Measurements from ENCODE around the gene GIMD1. TPM values are rescaled to one million over a fixed set of nuclear protein-coding genes. Genes with fewer than 3 reads are reported as not detected.
"Not testable (repeated sequence)": the region's sequence is repeated elsewhere in the genome, so short reads cannot be mapped to it uniquely, and the experiment has no call there.

GIMD1 gene
- not detected for total RNA-seq (2021; fragmentation: NEBNext Ultra II Directional; extraction: Animal tissue kit (Norgen Biotek cat#: 25700))
- long read RNA-seq = 0 reads

GRCh38 chr4:106368678-106369077 lies at the start of gene GIMD1:
Gene GIMD1 (minus strand): TSS chr4:106368778. CDS start chr4:106367435, 1,343 bp downstream.
- H3K27me3 Mint-ChIP-seq (ENCODE audit: insufficient read depth) = no peaks in the 10 kb centered on the region
- no peaks in the 10 kb centered on the region for H3K9me3 Mint-ChIP-seq
- TF ChIP-seq, protein P1, sequence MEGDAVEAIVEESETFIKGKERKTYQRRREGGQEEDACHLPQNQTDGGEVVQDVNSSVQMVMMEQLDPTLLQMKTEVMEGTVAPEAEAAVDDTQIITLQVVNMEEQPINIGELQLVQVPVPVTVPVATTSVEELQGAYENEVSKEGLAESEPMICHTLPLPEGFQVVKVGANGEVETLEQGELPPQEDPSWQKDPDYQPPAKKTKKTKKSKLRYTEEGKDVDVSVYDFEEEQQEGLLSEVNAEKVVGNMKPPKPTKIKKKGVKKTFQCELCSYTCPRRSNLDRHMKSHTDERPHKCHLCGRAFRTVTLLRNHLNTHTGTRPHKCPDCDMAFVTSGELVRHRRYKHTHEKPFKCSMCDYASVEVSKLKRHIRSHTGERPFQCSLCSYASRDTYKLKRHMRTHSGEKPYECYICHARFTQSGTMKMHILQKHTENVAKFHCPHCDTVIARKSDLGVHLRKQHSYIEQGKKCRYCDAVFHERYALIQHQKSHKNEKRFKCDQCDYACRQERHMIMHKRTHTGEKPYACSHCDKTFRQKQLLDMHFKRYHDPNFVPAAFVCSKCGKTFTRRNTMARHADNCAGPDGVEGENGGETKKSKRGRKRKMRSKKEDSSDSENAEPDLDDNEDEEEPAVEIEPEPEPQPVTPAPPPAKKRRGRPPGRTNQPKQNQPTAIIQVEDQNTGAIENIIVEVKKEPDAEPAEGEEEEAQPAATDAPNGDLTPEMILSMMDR (IDR thresholded peaks at IDR 0.05) = no peak
- no peak for DNase-seq
- H3K27ac Mint-ChIP-seq = peak within 1 kb of the TSS; percentile 38; the same call in 1 of the 2 replicates
- H3K4me1 Mint-ChIP-seq (ENCODE audit: low read depth) = peaks cover 61% of the 10 kb centered on the region
- H3K36me3 Mint-ChIP-seq (ENCODE audit: low read depth) = no peaks in the 10 kb centered on the region
- peak within 1 kb of the TSS; percentile 59 for H3K4me3 Mint-ChIP-seq

- H3K4me1 Mint-ChIP-seq (ENCODE audit: low read depth) = peaks cover 35% of the 10 kb centered on the region
- H3K4me3 Mint-ChIP-seq = no peak overlapping the region; the same call in 1 of the 2 replicates
- H3K9me3 Mint-ChIP-seq = no peaks in the 10 kb centered on the region
- peaks cover 3% of the 10 kb centered on the region; the same call in 1 of the 2 replicates for H3K27me3 Mint-ChIP-seq (ENCODE audit: insufficient read depth)
- no peak overlapping the region for H3K27ac Mint-ChIP-seq
- H3K36me3 Mint-ChIP-seq (ENCODE audit: low read depth) = no peaks in the 10 kb centered on the region
- TF ChIP-seq, protein P1 (IDR thresholded peaks at IDR 0.05) = no peak
- no peak for DNase-seq
Observed at GRCh38 chr4:106414366-106414765, 45.8 kb upstream of the GIMD1 start.

DNA sequence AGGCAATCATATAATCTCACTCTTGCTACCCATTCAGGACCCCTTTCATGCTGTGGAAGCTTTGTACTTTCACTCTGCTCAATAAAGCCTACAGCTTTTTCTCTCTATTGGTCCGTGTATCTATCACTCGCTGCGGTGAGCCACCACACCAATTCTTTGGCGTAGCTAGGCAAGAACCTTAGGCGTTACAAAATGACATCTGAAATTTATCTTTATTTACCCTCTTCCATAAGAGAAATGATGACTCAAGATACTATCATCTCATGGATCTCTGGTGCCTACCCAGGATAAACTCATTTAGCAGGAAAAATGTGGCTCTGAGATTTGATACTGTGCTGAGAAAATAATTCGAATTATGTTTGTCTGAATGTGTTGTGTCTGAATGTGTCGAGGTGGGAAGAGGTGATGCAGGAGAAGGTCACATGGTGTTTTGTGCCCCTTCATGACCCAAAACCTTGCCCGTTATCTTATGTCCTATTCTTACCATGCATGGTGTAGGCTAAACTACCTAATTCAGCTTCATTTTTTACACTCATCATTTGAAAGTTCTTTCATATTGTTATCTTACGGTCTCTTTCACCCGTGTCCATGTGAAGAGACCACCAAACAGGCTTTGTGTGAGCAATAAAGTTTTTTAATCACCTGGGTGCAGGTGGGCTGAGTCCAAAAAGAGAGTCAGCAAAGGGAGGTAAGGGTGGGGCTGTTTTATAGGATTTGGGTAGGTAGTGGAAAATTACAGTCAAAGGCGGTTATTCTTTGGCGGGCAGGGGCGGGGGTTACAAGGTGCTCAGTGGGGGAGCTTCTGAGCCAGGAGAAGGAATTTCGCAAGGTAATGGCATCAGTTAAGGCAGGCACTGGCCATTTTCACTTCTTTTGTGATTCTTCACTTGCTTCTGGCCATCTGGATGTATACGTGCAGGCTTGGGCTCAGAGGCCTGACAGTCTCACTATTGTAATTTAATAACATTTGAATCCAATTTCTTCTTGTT lies 41.6 kb upstream of the GIMD1 start:
- H3K4me3 Mint-ChIP-seq = no peak overlapping the region

GRCh38 chr4:106408004-106408403 lies 39.4 kb upstream of the GIMD1 start:
- not testable (repeated sequence) for H3K36me3 Mint-ChIP-seq (ENCODE audit: low read depth); H3K9me3 Mint-ChIP-seq; DNase-seq; H3K27me3 Mint-ChIP-seq (ENCODE audit: insufficient read depth); H3K4me3 Mint-ChIP-seq; H3K27ac Mint-ChIP-seq
- H3K4me1 Mint-ChIP-seq (ENCODE audit: low read depth) = peaks cover 14% of the 10 kb centered on the region

More for the DNA sequence above, 41.6 kb upstream of the GIMD1 start:
- H3K4me1 Mint-ChIP-seq (ENCODE audit: low read depth) = peaks cover 31% of the 10 kb centered on the region
- no peaks in the 10 kb centered on the region for H3K36me3 Mint-ChIP-seq (ENCODE audit: low read depth)
- peaks cover 6% of the 10 kb centered on the region; the same call in 1 of the 2 replicates for H3K9me3 Mint-ChIP-seq
- H3K27ac Mint-ChIP-seq = no peak overlapping the region; the same call in 1 of the 2 replicates
- TF ChIP-seq, protein P1 (IDR thresholded peaks at IDR 0.05) = no peak
- peak; percentile 2 for DNase-seq
- H3K27me3 Mint-ChIP-seq (ENCODE audit: insufficient read depth) = peaks cover 10% of the 10 kb centered on the region; the same call in 1 of the 2 replicates

GRCh38 chr4:106401157-106401556 lies 32.6 kb upstream of the GIMD1 start:
- H3K4me3 Mint-ChIP-seq = peak overlapping the region; percentile 31; the same call in 1 of the 2 replicates
- TF ChIP-seq, protein P1 (IDR thresholded peaks at IDR 0.05) = no peak
- H3K4me1 Mint-ChIP-seq (ENCODE audit: low read depth) = no peaks in the 10 kb centered on the region; the same call in 1 of the 2 replicates
- no peak for DNase-seq
- H3K9me3 Mint-ChIP-seq = peaks cover 17% of the 10 kb centered on the region
- H3K27me3 Mint-ChIP-seq (ENCODE audit: insufficient read depth) = no peaks in the 10 kb centered on the region; the same call in 1 of the 2 replicates
- peaks cover 12% of the 10 kb centered on the region for H3K36me3 Mint-ChIP-seq (ENCODE audit: low read depth)
- H3K27ac Mint-ChIP-seq = no peak overlapping the region

DNA sequence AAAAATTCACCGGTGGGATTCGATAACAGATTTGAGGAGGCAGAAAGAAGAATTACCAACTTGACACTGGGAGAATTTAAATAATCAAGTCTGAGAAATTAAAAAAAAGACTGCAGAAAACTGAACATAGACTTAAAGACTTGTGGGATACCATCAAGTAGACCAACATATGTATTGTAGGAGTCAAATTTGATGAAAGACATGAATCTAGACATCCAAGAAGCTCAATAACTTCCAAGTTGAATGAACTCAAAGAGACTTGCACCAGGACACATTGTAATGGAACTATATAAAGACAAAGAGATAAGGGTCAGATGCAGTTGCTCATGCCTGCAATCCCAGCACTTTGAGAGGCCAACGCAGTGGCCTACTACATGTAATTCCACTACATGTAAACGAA lies 30.3 kb upstream of the GIMD1 start:
- H3K27me3 Mint-ChIP-seq (ENCODE audit: insufficient read depth); H3K4me3 Mint-ChIP-seq; H3K27ac Mint-ChIP-seq; H3K4me1 Mint-ChIP-seq (ENCODE audit: low read depth); DNase-seq: not testable (repeated sequence)
- peaks cover 35% of the 10 kb centered on the region for H3K9me3 Mint-ChIP-seq
- H3K36me3 Mint-ChIP-seq (ENCODE audit: low read depth) = peaks cover 22% of the 10 kb centered on the region
